Choroid plexus epithelial cell (primary cell): ENCODE results near the gene TTC23.

Source experiments
- DNase-seq: peaks from one replicate; pipeline ENCODE4 v3.0.0-alpha.2; 2010; ENCODE audit warnings: low read depth
- H3K4me3 ChIP-seq: 2 replicates; pipeline ENCODE4 v1.5.1; 2011; ENCODE audit warnings: low read depth, mild to moderate bottlenecking, control low read depth, low read length, moderate library complexity
- CTCF ChIP-seq: conservative IDR thresholded peaks from 2 replicates; pipeline ENCODE4 v1.5.1; 2011; ENCODE audit warnings: low read depth, mild to moderate bottlenecking, control low read depth, inconsistent platforms, low read length, moderate library complexity

The TTC23 gene

GRCh38 chr15:99250494-99250856 lies 1.1 kb upstream of the TTC23 start:
- TF ChIP-seq CTCF, result no peak

GRCh38 chr15:99250001-99250400 lies 620 bp upstream of the TTC23 start:
- no peak for TF ChIP-seq CTCF
- peak overlapping the region; percentile 73 for H3K4me3 ChIP-seq
- no peak for DNase-seq

More at GRCh38 chr15:99250494-99250856, 1.1 kb upstream of the TTC23 start:
- no peak for DNase-seq
- peak overlapping the region; percentile 60 for H3K4me3 ChIP-seq

GRCh38 chr15:99248000-99248715 lies 1.2 kb downstream of the TTC23 start:
- no peak for TF ChIP-seq CTCF
- DNase-seq, result no peak
- peak overlapping the region; percentile 73 for H3K4me3 ChIP-seq

GRCh38 chr15:99247062-99247461 lies 2.3 kb downstream of the TTC23 start:
- no peak for TF ChIP-seq CTCF
- no peak for DNase-seq
- no peak overlapping the region for H3K4me3 ChIP-seq

GRCh38 chr15:99244306-99244705 lies 5.1 kb downstream of the TTC23 start:
- no peak for DNase-seq
- H3K4me3 ChIP-seq, result no peak overlapping the region
- TF ChIP-seq CTCF, result no peak

GRCh38 chr15:99241752-99242151 lies 7.6 kb downstream of the TTC23 start:
- H3K4me3 ChIP-seq, result no peak overlapping the region
- DNase-seq, result no peak
- TF ChIP-seq CTCF, result no peak

GRCh38 chr15:99239545-99240198 lies 9.7 kb downstream of the TTC23 start:
- no peak for TF ChIP-seq CTCF
- peak; percentile 43 for DNase-seq
- no peak overlapping the region for H3K4me3 ChIP-seq
